Breast epithelium (tissue), 4 donors: ENCODE measurements around the gene SUSD6. TPM values are rescaled to one million over a fixed set of nuclear protein-coding genes. Genes with fewer than 3 reads are reported as not detected.

Source experiments
- DNase-seq, 2 donors: peaks; one replicate each; pipeline ENCODE4 v3.0.0-alpha.2; 2019; ENCODE audit warnings: low spot score in 2 of 2
- H3K27ac ChIP-seq, 2 donors: fragments of 200-600 bp; sonication (generic) in 1 of 2; one replicate each; pipeline ENCODE4 v1.5.1; 2016 to 2019; ENCODE audit warnings: mild to moderate bottlenecking in 1 of 2
- H3K27me3 ChIP-seq, 2 donors: fragments of 200-600 bp; sonication (generic) in 1 of 2; one replicate each; pipeline versions ENCODE4 v1.5.1 to v1.6.0; 2017 to 2019; ENCODE audit warnings: control low read depth in 1 of 2, mild to moderate bottlenecking in 1 of 2
- H3K36me3 ChIP-seq: fragments of 200-600 bp; one replicate; pipeline ENCODE4 v1.5.1; 2019
- H3K4me1 ChIP-seq, 2 donors: fragments of 200-600 bp; sonication (generic); one replicate each; pipeline ENCODE4 v1.5.1; 2016 to 2019; ENCODE audit warnings: control low read depth in 1 of 2
- H3K4me3 ChIP-seq, 3 donors: fragments of 200-600 bp; sonication (generic); 1 replicate in 2 of 3; 2 replicates in 1 of 3; pipeline ENCODE4 v1.5.1; 2016 to 2019; ENCODE audit warnings: mild to moderate bottlenecking in 3 of 3, moderate library complexity in 2 of 3
- H3K9me3 ChIP-seq, 2 donors: fragments of 200-600 bp; sonication (generic) in 1 of 2; one replicate each; pipeline ENCODE4 v1.5.1; 2016 to 2019; ENCODE audit warnings: control low read depth in 1 of 2
- CTCF ChIP-seq, 3 donors: fragments of 450-650 bp; IDR thresholded peaks; one replicate each; pipeline ENCODE4 v1.5.1; 2016 to 2017; ENCODE audit warnings: antibody characterized with exemption in 3 of 3, mild to moderate bottlenecking in 3 of 3, moderate library complexity in 3 of 3
- POLR2A ChIP-seq: fragments of 450-650 bp; IDR thresholded peaks from one replicate; pipeline ENCODE4 v1.6.1; 2016; ENCODE audit warnings: antibody characterized with exemption, mild to moderate bottlenecking, moderate library complexity
- POLR2AphosphoS5 ChIP-seq, 3 donors: sonication (generic); formaldehyde crosslinking; IDR thresholded peaks; one replicate each; pipeline ENCODE4 v1.6.1; 2017; ENCODE audit warnings: antibody characterized with exemption in 3 of 3
- intact Hi-C: fragments of 100-400 bp; cut with DNase I; formaldehyde crosslinking; loops from one replicate; pipeline ENCODE4 v1.15.1; 2023; ENCODE audit warnings: low total_unique reads
- total RNA-seq, 3 donors: library from RNA; depleted of rRNA; stranded (reverse); fragments of >200 nt; gene quantifications; one replicate each; pipeline ENCODE4 v1.1.0, GENCODE V29; 2016

SUSD6 gene
- total RNA-seq, 3 donors from 2014 or later, result 30.2 to 55.9 (median 55.7) TPM

GRCh38 chr14:69749956-69750355, 138.6 kb downstream of the SUSD6 start:
- TF ChIP-seq POLR2AphosphoS5 (IDR thresholded peaks at IDR 0.05) (no peak), CTCF (IDR thresholded peaks at IDR 0.05) (no peak), POLR2A (no peak)
- intact Hi-C loops, result no loop called here
- DNase-seq, result no peak
- Histone ChIP-seq H3K36me3 (no peaks in the 10 kb centered on the region), H3K4me1 (no peaks in the 10 kb centered on the region), H3K4me3 (no peak overlapping the region), H3K9me3 (no peaks in the 10 kb centered on the region), H3K27me3 (no peaks in the 10 kb centered on the region), H3K27ac (no peak overlapping the region)

GRCh38 chr14:69750495-69750894, 139.1 kb downstream of the SUSD6 start:
- no peaks in the 10 kb centered on the region for H3K36me3 ChIP-seq
- DNase-seq, result no peak
- no peaks in the 10 kb centered on the region for H3K27me3 ChIP-seq
- no peaks in the 10 kb centered on the region for H3K9me3 ChIP-seq
- TF ChIP-seq CTCF (IDR thresholded peaks at IDR 0.05), result no peak
- no peak for TF ChIP-seq POLR2A
- no peak for TF ChIP-seq POLR2AphosphoS5 (IDR thresholded peaks at IDR 0.05)
- intact Hi-C loops, result no loop called here
- no peaks in the 10 kb centered on the region for H3K4me1 ChIP-seq
- no peak overlapping the region for H3K4me3 ChIP-seq
- H3K27ac ChIP-seq, result no peak overlapping the region

- no peak overlapping the region for H3K4me3 ChIP-seq
- H3K27me3 ChIP-seq, result no peaks in the 10 kb centered on the region
- H3K9me3 ChIP-seq, result no peaks in the 10 kb centered on the region
- DNase-seq, result no peak
- no peaks in the 10 kb centered on the region for H3K4me1 ChIP-seq
- TF ChIP-seq CTCF (IDR thresholded peaks at IDR 0.05), result no peak
- no peak for TF ChIP-seq POLR2AphosphoS5 (IDR thresholded peaks at IDR 0.05)
- no peak for TF ChIP-seq POLR2A
- no peak overlapping the region for H3K27ac ChIP-seq
- H3K36me3 ChIP-seq, result no peaks in the 10 kb centered on the region
- intact Hi-C loops, result no loop called here
Observed at GRCh38 chr14:69752773-69753172, 141.4 kb downstream of the SUSD6 start.

GRCh38 chr14:69753860-69754259, 142.5 kb downstream of the SUSD6 start:
- TF ChIP-seq CTCF (IDR thresholded peaks at IDR 0.05) (no peak), POLR2A (no peak), POLR2AphosphoS5 (IDR thresholded peaks at IDR 0.05) (no peak)

GRCh38 chr14:69754487-69754886, 143.1 kb downstream of the SUSD6 start:
- intact Hi-C loops, result no loop called here
- no peak for DNase-seq

More at GRCh38 chr14:69753860-69754259, 142.5 kb downstream of the SUSD6 start:
- Histone ChIP-seq H3K4me3 (no peak overlapping the region), H3K9me3 (no peaks in the 10 kb centered on the region), H3K27me3 (no peaks in the 10 kb centered on the region), H3K27ac (no peak overlapping the region), H3K36me3 (no peaks in the 10 kb centered on the region), H3K4me1 (no peaks in the 10 kb centered on the region)
- intact Hi-C loops, result no loop called here
- no peak for DNase-seq

More at GRCh38 chr14:69754487-69754886, 143.1 kb downstream of the SUSD6 start:
- Histone ChIP-seq H3K4me3 (no peak overlapping the region), H3K36me3 (no peaks in the 10 kb centered on the region), H3K27me3 (no peaks in the 10 kb centered on the region), H3K9me3 (no peaks in the 10 kb centered on the region), H3K4me1 (no peaks in the 10 kb centered on the region), H3K27ac (no peak overlapping the region)
- TF ChIP-seq POLR2A (no peak), POLR2AphosphoS5 (IDR thresholded peaks at IDR 0.05) (no peak), CTCF (IDR thresholded peaks at IDR 0.05) (no peak)
